Mucosa of stomach (tissue), 1 donor: Measurements from ENCODE around the gene CYSLTR2.

ENCODE experiments used
- H3K27me3 ChIP-seq: one replicate; pipeline ENCODE4 v1.7.0; 2013; ENCODE audit warnings: mild to moderate bottlenecking, low read length; ENCODE audit not compliant: control insufficient read depth, insufficient read depth
- H3K36me3 ChIP-seq: one replicate; pipeline ENCODE4 v1.7.0; 2013; ENCODE audit warnings: low read length; ENCODE audit not compliant: control insufficient read depth, insufficient read depth
- H3K4me1 ChIP-seq: one replicate; pipeline ENCODE4 v1.7.0; 2013; ENCODE audit warnings: mild to moderate bottlenecking, low read length; ENCODE audit not compliant: control insufficient read depth, insufficient read depth
- H3K4me3 ChIP-seq: one replicate; pipeline ENCODE4 v1.7.0; 2013; ENCODE audit warnings: low read length
- H3K9ac ChIP-seq: one replicate; pipeline ENCODE4 v1.7.0; 2013; ENCODE audit warnings: mild to moderate bottlenecking, low read length, moderate library complexity
- H3K9me3 ChIP-seq: one replicate; pipeline ENCODE4 v1.7.0; 2013; ENCODE audit warnings: mild to moderate bottlenecking, low read length, moderate library complexity; ENCODE audit not compliant: control insufficient read depth
- donor health status: Pancreatic carcinoma.

Gene CYSLTR2

DNA sequence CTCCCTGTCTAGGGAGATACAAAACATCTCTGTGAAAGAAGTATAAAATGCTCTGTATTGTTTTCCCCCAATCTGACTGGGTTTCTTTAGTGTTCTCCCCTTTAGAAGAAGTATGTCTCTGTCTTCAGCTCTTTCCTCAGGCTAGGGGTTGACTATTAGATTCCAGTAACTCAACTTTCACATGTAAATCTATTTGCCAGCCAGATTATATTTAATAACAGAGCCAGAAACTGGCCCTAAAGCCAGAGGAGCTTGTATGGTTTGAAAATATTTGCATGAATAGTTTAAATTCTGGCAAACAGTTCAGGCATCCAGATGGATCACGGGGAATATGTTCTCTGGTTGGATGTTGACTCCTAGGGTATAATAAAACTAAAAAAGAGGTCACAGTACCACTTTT is 22.3 kb upstream of the CYSLTR2 start:
- Histone ChIP-seq H3K9me3 (no peaks in the 10 kb centered on the region), H3K9ac (no peak overlapping the region), H3K36me3 (no peaks in the 10 kb centered on the region), H3K4me1 (peaks cover 37% of the 10 kb centered on the region), H3K27me3 (no peaks in the 10 kb centered on the region), H3K4me3 (no peak overlapping the region)

DNA sequence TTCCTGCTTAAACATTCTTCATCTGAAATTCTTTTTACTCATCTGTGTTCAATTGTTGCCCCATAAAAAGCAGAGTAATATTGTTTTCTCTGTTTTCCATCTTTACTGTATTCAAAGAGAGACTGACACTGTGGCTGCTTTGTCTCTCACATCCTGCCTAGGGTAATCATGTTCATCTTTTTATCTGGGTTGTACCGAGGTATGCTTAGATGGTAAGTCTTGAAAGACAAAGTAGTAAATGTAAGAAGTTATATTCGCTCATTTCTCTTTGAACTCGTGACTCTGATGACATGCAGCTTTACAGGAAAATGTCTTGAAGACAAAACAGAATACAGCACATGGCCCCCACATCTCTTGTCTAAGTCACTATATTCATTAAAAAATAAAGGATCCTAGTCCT is 20.0 kb upstream of the CYSLTR2 start:
- Histone ChIP-seq H3K9ac (no peak overlapping the region), H3K36me3 (no peaks in the 10 kb centered on the region), H3K4me1 (peaks cover 22% of the 10 kb centered on the region), H3K27me3 (no peaks in the 10 kb centered on the region), H3K9me3 (no peaks in the 10 kb centered on the region), H3K4me3 (no peak overlapping the region)

DNA sequence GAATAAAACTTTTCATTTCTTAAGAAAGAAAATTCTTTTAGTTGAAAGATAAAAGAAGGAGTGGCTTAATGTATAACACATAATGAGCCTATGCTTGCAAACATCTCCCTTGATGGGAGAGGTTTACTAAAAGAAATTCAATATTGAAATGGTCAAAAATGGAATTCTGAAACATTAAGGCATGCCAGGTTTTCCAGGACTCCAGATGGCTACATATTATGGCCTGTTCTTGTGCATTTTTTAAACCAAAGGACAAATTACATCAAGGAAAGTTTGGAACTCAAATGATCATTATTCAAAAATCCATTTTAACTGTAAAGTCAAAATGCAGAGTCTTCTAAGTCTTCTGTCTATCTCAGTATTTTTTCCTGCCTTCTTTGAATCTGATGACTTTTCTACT is 19.1 kb upstream of the CYSLTR2 start:
- Histone ChIP-seq H3K9me3 (no peaks in the 10 kb centered on the region), H3K9ac (no peak overlapping the region), H3K4me3 (no peak overlapping the region), H3K36me3 (no peaks in the 10 kb centered on the region), H3K27me3 (no peaks in the 10 kb centered on the region), H3K4me1 (peaks cover 16% of the 10 kb centered on the region)

DNA sequence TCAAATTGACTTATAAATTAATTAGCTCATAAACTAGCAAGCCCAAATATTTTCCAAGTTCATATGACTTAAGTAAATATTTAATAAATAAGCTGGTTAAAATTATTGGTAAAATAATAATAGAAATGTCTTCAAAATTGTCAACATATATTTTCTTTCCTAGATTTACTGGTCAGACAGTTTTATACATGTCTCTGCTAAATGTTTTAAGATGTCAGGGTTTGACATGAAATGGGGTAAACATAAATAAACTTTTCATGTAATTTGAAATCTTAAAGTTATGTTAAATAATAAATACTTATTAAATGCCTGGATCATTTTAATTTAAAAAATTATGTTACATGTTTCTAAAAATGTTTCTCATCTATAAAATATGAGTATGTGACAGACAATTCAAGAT is 18.3 kb upstream of the CYSLTR2 start:
- H3K4me3 ChIP-seq, result no peak overlapping the region
- H3K9me3 ChIP-seq, result no peaks in the 10 kb centered on the region
- H3K9ac ChIP-seq, result no peak overlapping the region
- H3K27me3 ChIP-seq, result no peaks in the 10 kb centered on the region
- peaks cover 7% of the 10 kb centered on the region for H3K4me1 ChIP-seq
- no peaks in the 10 kb centered on the region for H3K36me3 ChIP-seq

DNA sequence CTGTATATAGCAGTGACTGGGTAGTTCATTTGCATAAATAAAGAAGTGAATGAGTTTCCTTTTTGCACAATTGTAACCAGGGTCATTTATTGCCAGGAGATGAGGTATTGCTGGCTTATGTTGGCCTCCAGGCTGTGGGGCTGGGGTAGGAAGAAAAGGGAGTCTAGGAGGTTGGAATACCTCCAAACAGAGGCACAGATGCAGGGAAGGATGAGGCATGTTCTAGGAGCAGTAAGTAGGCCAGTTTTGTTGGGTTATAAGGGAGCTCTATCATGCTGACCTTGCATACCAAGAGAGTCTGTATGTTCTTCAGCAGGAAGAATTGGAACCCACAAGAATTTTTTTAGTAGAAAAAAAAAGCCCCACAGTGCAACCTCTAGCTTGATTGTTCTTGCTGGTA is 17.2 kb upstream of the CYSLTR2 start:
- Histone ChIP-seq H3K36me3 (no peaks in the 10 kb centered on the region), H3K27me3 (no peaks in the 10 kb centered on the region), H3K4me1 (peaks cover 5% of the 10 kb centered on the region), H3K4me3 (no peak overlapping the region), H3K9me3 (no peaks in the 10 kb centered on the region), H3K9ac (no peak overlapping the region)

DNA sequence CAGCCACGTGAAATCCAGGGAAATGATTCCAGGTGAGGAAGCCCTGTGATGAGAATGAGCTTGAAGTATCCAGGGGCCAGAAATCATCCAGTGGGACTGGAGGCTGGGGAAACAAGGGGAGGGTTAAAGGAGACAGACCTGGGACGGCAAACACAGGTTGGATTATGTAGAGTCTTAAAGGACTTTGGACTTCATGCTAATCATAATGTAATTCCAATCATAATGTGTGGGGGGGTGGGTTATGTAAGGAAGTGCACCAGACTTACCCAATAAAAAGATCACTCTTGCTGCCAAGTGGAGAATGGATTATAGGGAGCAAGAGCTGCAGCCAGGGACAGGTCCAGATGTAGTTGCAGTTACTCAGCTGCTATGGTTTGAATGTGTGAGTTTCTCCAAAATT is 16.1 kb upstream of the CYSLTR2 start:
- no peaks in the 10 kb centered on the region for H3K36me3 ChIP-seq
- H3K4me1 ChIP-seq, result peaks cover 5% of the 10 kb centered on the region
- no peaks in the 10 kb centered on the region for H3K9me3 ChIP-seq
- no peak overlapping the region for H3K9ac ChIP-seq
- H3K27me3 ChIP-seq, result no peaks in the 10 kb centered on the region
- H3K4me3 ChIP-seq, result no peak overlapping the region

DNA sequence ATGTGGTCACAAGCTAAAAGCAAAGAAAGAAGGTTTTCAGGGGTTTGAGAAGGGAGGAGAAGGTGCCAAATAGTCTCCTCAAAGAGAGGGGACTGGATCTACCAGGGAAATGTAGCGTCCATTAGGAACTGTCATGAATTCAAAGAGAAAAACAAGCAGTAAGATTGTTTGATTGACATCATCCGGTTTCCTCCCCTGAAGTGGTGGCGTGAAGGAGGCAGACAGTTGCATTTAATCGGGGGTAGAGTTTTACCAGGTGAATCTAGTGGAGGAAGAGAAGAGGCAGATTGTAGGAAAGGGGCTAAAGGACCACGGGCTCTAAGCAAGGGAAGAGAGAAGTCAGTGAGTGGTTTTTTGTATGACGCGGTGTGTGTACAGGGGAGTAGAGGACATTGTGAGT is 13.0 kb upstream of the CYSLTR2 start:
- no peak overlapping the region for H3K9ac ChIP-seq
- peaks cover 5% of the 10 kb centered on the region for H3K4me1 ChIP-seq
- H3K4me3 ChIP-seq, result no peak overlapping the region
- H3K9me3 ChIP-seq, result no peaks in the 10 kb centered on the region
- H3K36me3 ChIP-seq, result no peaks in the 10 kb centered on the region
- H3K27me3 ChIP-seq, result no peaks in the 10 kb centered on the region

DNA sequence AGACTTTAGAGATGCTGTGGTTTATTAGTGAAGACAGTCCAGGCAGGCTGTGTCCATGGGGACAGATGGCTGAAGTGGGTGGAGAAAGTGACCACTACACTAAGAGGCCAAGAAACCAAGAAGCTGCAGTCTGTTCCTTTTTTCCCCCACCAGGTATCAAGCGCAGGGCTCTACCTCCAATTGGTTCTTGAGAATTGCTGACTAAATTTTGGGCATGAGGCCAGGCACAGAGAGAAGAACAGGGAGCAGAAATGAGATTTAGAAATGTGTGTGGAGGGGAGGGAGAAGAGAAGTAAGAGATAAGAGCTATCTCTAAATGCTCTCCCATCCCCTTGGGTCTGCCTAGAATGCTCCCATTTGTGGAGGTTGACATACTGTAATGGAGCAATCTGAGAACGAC is 12.3 kb upstream of the CYSLTR2 start:
- Histone ChIP-seq H3K9ac (no peak overlapping the region), H3K9me3 (no peaks in the 10 kb centered on the region), H3K4me3 (no peak overlapping the region)

DNA sequence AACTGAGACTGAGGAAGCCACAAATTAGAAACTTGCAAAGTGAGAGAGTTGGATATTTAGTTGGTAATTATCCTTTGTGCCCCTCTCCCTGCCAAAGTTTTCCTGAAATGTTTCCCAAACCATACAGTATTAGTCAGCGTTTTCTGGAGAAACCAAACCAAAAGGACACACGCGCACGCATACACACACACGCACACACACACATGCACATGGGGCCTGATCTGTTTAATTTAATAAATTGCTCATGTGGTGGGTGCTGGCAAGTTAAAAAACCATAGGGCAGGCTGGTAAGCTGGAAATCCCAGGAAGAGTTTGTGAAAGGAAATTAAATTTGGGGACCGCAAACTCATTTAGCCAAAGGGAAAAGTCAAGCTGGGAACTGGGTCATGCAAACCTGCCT is 11.7 kb upstream of the CYSLTR2 start:
- no peak overlapping the region for H3K4me3 ChIP-seq
- no peaks in the 10 kb centered on the region for H3K9me3 ChIP-seq
- H3K4me1 ChIP-seq, result peaks cover 10% of the 10 kb centered on the region
- H3K9ac ChIP-seq, result no peak overlapping the region
- no peaks in the 10 kb centered on the region for H3K27me3 ChIP-seq
- H3K36me3 ChIP-seq, result no peaks in the 10 kb centered on the region

More for the DNA sequence above, 12.3 kb upstream of the CYSLTR2 start:
- H3K4me1 ChIP-seq, result peaks cover 5% of the 10 kb centered on the region
- no peaks in the 10 kb centered on the region for H3K36me3 ChIP-seq
- H3K27me3 ChIP-seq, result no peaks in the 10 kb centered on the region

DNA sequence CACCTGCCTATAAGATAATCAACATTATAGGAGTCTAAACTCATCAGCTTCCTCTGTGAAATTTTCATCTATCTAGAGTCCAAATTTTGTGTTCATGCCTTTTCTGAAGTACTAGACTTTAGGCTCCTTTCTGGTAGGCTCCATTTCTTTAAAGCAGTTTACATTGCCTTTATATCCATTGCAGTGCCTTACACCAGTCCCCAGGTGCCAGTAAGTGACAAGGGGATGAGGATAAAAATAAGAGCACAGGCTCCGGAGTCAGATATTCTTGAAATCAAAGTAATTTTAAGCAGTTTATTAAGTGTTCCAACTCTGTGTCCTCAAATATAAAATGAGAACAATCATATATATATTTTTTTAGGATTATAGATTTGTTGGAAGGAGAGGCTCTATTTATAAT is 10.6 kb upstream of the CYSLTR2 start:
- no peaks in the 10 kb centered on the region for H3K9me3 ChIP-seq
- no peak overlapping the region for H3K9ac ChIP-seq
- H3K4me3 ChIP-seq, result no peak overlapping the region
- no peaks in the 10 kb centered on the region for H3K27me3 ChIP-seq
- H3K36me3 ChIP-seq, result no peaks in the 10 kb centered on the region
- H3K4me1 ChIP-seq, result peaks cover 10% of the 10 kb centered on the region

DNA sequence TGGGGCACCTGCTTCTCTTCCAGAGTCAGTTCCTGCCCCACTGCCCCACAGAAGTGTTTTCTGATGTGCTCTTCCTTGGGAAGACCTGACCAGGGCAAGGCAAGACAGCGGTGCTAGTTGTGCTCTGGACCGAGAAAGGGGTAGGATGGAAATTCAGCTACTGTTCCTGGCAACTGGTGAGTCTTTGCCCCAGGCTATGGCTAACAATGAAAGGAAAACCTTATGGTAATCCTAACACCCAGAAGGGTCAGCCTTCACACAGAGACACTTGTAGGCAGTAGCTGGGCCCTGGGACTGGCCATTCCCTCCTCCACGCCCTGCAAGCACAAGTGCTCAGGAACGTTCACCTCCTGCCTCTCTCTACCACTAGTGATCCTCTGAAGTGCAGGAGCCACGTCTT is 9.6 kb upstream of the CYSLTR2 start:
- Histone ChIP-seq H3K4me3 (no peak overlapping the region), H3K4me1 (peaks cover 10% of the 10 kb centered on the region), H3K36me3 (no peaks in the 10 kb centered on the region), H3K27me3 (no peaks in the 10 kb centered on the region), H3K9ac (no peak overlapping the region), H3K9me3 (no peaks in the 10 kb centered on the region)

DNA sequence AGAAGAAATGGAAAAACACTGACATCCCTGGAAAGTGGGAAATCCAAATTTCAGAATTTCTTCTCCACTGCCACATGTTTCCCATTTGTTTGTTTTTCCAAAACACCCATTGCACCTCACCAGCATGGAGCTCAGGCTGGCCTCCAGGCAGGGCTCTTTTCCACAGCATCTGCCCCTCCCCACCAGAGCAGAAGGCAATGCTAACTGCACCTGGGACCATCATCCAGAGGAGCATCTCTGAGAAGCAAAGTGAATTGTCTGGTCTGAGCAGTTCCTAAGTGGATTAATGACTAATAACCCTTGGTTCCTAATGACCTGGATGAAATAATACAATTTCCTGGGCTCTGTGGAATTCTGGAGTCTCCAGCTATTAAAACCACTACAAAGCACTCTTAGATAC is 8.8 kb upstream of the CYSLTR2 start:
- Histone ChIP-seq H3K4me3 (no peak overlapping the region), H3K4me1 (peaks cover 10% of the 10 kb centered on the region), H3K36me3 (no peaks in the 10 kb centered on the region), H3K27me3 (no peaks in the 10 kb centered on the region), H3K9me3 (no peaks in the 10 kb centered on the region), H3K9ac (no peak overlapping the region)

DNA sequence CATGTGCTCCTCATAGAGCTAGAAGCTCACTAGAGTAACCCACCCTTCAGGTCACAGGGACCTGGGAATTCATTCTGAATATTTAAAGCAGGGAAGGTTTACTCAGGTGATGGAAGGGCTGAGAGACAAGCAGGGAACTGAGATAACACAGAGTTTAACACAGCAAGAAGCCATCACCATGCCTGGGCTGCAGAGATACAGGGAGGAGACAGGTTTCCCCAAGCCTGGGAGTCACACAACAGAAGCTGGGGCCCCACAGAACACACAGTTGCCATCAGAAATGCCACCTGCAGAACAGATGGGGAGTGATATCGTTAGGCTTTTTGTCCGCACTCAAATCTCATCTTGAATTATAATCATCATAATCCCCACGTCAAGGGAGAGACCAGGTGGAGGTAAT is 7.9 kb upstream of the CYSLTR2 start:
- Histone ChIP-seq H3K27me3 (no peaks in the 10 kb centered on the region), H3K36me3 (no peaks in the 10 kb centered on the region), H3K4me1 (peaks cover 10% of the 10 kb centered on the region), H3K9ac (no peak overlapping the region), H3K4me3 (no peak overlapping the region), H3K9me3 (no peaks in the 10 kb centered on the region)
